SK-N-SH (cell line): Measurements from ENCODE around the gene VNN1. TPM values are rescaled to one million over a fixed set of nuclear protein-coding genes. Genes with fewer than 3 reads are reported as not detected.

Source experiments
- CTCF ChIA-PET: fragments of 300-600, 350-600 bp; formaldehyde crosslinking; extraction: SDS; loops from one replicate; lab custom pipeline; 2021; lab: Yijun Ruan, JAX
- POLR2A ChIA-PET: fragments of 350-600 bp; sonication (Branson Sonifier 250); formaldehyde crosslinking; extraction: SDS; loops from one replicate; lab custom pipeline; 2020; ENCODE audit warnings: antibody characterized with exemption, inconsistent platforms; lab: Yijun Ruan, JAX
- DNase-seq: peaks from one replicate; pipeline ENCODE4 v3.0.0; 2012
- H2AFZ ChIP-seq: fragments of 200-600 bp; sonication (generic); 2 replicates; pipeline ENCODE4 v1.8.1; 2016; ENCODE audit warnings: antibody characterized with exemption, mild to moderate bottlenecking, low read depth
- H3F3A ChIP-seq: fragments of 200-600 bp; sonication (generic); replicated peaks from 2 replicates; pipeline ENCODE3; 2016; ENCODE audit warnings: antibody characterized with exemption, mild to moderate bottlenecking; ENCODE audit not compliant: insufficient read depth
- H3K27ac ChIP-seq, 2 experiments: fragments of 200-500 bp in 1 of 2; fragments of 200-600 bp in 1 of 2; sonication (Bioruptor generic) in 1 of 2; sonication (generic), shearing (Covaris generic) in 1 of 2; 2 replicates each; pipeline versions ENCODE4 v1.5.1 to v1.6.1; 2014 to 2016; ENCODE audit warnings: low read depth in 2 of 2, inconsistent platforms in 1 of 2, low read length in 1 of 2, mild to moderate bottlenecking in 1 of 2, mixed read lengths in 1 of 2
- H3K27me3 ChIP-seq: fragments of 200-600 bp; sonication (generic), shearing (Covaris generic); 2 replicates; pipeline ENCODE4 v1.6.1; 2016; ENCODE audit warnings: mixed run types; ENCODE audit not compliant: insufficient read depth
- H3K36me3 ChIP-seq, 2 experiments: fragments of 200-500 bp in 1 of 2; fragments of 200-600 bp in 1 of 2; sonication (Bioruptor generic) in 1 of 2; sonication (generic) in 1 of 2; replicated peaks in 1 of 2; 2 replicates each; pipeline versions ENCODE3 to v1.5.1; 2014 to 2016; ENCODE audit warnings: low read length in 1 of 2, mild to moderate bottlenecking in 1 of 2; ENCODE audit not compliant: insufficient read depth in 2 of 2, control insufficient read depth in 1 of 2
- H3K4me1 ChIP-seq, 2 experiments: fragments of 200-500 bp in 1 of 2; fragments of 200-600 bp in 1 of 2; sonication (Bioruptor generic) in 1 of 2; sonication (generic), shearing (Covaris generic) in 1 of 2; 2 replicates each; pipeline versions ENCODE4 v1.5.1 to v1.6.1; 2014 to 2016; ENCODE audit warnings: low read depth in 1 of 2, low read length in 1 of 2, mixed run types in 1 of 2; ENCODE audit not compliant: insufficient read depth in 2 of 2, control insufficient read depth in 1 of 2
- H3K4me2 ChIP-seq: fragments of 200-600 bp; sonication (generic), shearing (Covaris generic); 2 replicates; pipeline ENCODE4 v1.6.1; 2017; ENCODE audit warnings: mixed run types
- H3K4me3 ChIP-seq, 2 experiments: fragments of 200-500 bp in 1 of 2; fragments of 200-600 bp in 1 of 2; sonication (Bioruptor generic) in 1 of 2; sonication (generic), shearing (Covaris generic) in 1 of 2; 2 replicates each; pipeline versions ENCODE4 v1.5.1 to v1.8.1; 2014 to 2016; ENCODE audit warnings: low read depth in 2 of 2, inconsistent platforms in 1 of 2, low read length in 1 of 2, mild to moderate bottlenecking in 1 of 2, mixed read lengths in 1 of 2, moderate library complexity in 1 of 2
- H3K79me2 ChIP-seq: fragments of 200-600 bp; sonication (generic); 2 replicates; pipeline ENCODE4 v1.8.1; 2017; ENCODE audit warnings: mild to moderate bottlenecking; ENCODE audit not compliant: insufficient read depth
- H3K9ac ChIP-seq: fragments of 200-600 bp; sonication (generic); 2 replicates; pipeline ENCODE4 v1.6.1; 2017; ENCODE audit warnings: mixed run types
- H3K9me2 ChIP-seq: fragments of 200-600 bp; sonication (generic); 2 replicates; pipeline ENCODE4 v1.6.1; 2017; ENCODE audit warnings: mixed run types
- H3K9me3 ChIP-seq: fragments of 200-600 bp; sonication (generic); 2 replicates; pipeline ENCODE4 v1.6.1; 2017; ENCODE audit warnings: mixed run types, mild to moderate bottlenecking, moderate library complexity
- H4K20me1 ChIP-seq: fragments of 200-600 bp; sonication (generic); 2 replicates; pipeline ENCODE4 v1.6.1; 2017; ENCODE audit warnings: mild to moderate bottlenecking, mixed run types; ENCODE audit not compliant: insufficient read depth
- EP300 ChIP-seq, 2 experiments: IDR thresholded peaks; 2 replicates each; pipeline versions ENCODE4 v1.4.0 to v1.6.1; 2012; ENCODE audit warnings: borderline replicate concordance in 1 of 2, low read depth in 1 of 2, low read length in 1 of 2
- FOXM1 ChIP-seq: IDR thresholded peaks from 2 replicates; pipeline ENCODE4 v1.4.0; 2012; ENCODE audit warnings: low read depth, mild to moderate bottlenecking
- PBX3 ChIP-seq: IDR thresholded peaks from 2 replicates; pipeline ENCODE4; 2012
- RAD21 ChIP-seq: IDR thresholded peaks from 2 replicates; pipeline ENCODE4 v1.6.1; 2012; ENCODE audit warnings: mild to moderate bottlenecking, low read length
- REST ChIP-seq: IDR thresholded peaks from 2 replicates; pipeline ENCODE4 v1.6.1; 2012; ENCODE audit warnings: mild to moderate bottlenecking, low read depth, low read length, moderate library complexity
- RFX5 ChIP-seq: IDR thresholded peaks from 2 replicates; pipeline ENCODE4 v1.6.1; 2012; ENCODE audit warnings: mild to moderate bottlenecking, improper control_type of control experiment, low read length
- RXRA ChIP-seq: IDR thresholded peaks from 2 replicates; pipeline ENCODE4 v1.4.0; 2012; ENCODE audit warnings: low read depth, mild to moderate bottlenecking, borderline replicate concordance
- SMC3 ChIP-seq: IDR thresholded peaks from 2 replicates; pipeline ENCODE4 v1.6.1; 2012; ENCODE audit warnings: low read depth, low read length, improper control_type of control experiment
- USF1 ChIP-seq: IDR thresholded peaks from 2 replicates; pipeline ENCODE4 v1.4.0; 2012; ENCODE audit warnings: low read depth, borderline replicate concordance
- YY1 ChIP-seq: IDR thresholded peaks from 2 replicates; pipeline ENCODE4 v1.4.0; 2012; ENCODE audit warnings: low read depth, mild to moderate bottlenecking
- WGBS: methylation state at CpG from one replicate; pipeline ENCODE4 v1.1.6; 2017; ENCODE audit warnings: low lambda C conversion rate; 5-methylcytosine and 5-hydroxymethylcytosine counted together
- polyA plus RNA-seq, 3 experiments: library from polyadenylated mRNA; depleted of rRNA; stranded (reverse); fragments of >200 nt; gene quantifications; 2 replicates each; pipeline ENCODE4 v1.2.3, GENCODE V29; 2012

VNN1 gene
- polyA plus RNA-seq, 1 of the 3 experiments (the other 2 are of a cell fraction), result not detected

- no peak for DNase-seq
- Histone ChIP-seq H3K9me3 (no peaks in the 10 kb centered on the region), H4K20me1 (no peaks in the 10 kb centered on the region), H3K4me1 (no peaks in the 10 kb centered on the region), H3K9ac (no peak overlapping the region), H3K9me2 (no peaks in the 10 kb centered on the region), H3K36me3 (no peaks in the 10 kb centered on the region), H3K27me3 (peaks cover 6% of the 10 kb centered on the region; the same call in 1 of the 2 replicates), H3K27ac (no peak overlapping the region), H3K79me2 (no peaks in the 10 kb centered on the region), H3K4me3 (no peak overlapping the region), H3F3A (no peaks in the 10 kb centered on the region), H2AFZ (no peak overlapping the region), H3K4me2 (no peak overlapping the region)
- ChIA-PET POLR2A (no interaction called here), CTCF (interaction anchor here (0.6 kb wide), 1 partner anchor 48 kb away, joined by 3 read pairs; no protein-coding TSS in a partner anchor)
- WGBS, result 0% methylated on average over 1 of the region's 1 CpG
- TF ChIP-seq USF1, result no peak
Observed at GRCh38 chr6:132751828-132752227, 38.0 kb upstream of the VNN1 start.

- Histone ChIP-seq H3K9ac (no peak overlapping the region), H3K79me2 (no peaks in the 10 kb centered on the region), H3K27ac (no peak overlapping the region), H3K36me3 (no peaks in the 10 kb centered on the region), H4K20me1 (no peaks in the 10 kb centered on the region), H3F3A (no peaks in the 10 kb centered on the region), H3K27me3 (peaks cover 1% of the 10 kb centered on the region; the same call in 1 of the 2 replicates), H3K9me2 (no peaks in the 10 kb centered on the region), H3K4me3 (no peak overlapping the region), H3K9me3 (no peaks in the 10 kb centered on the region), H3K4me2 (no peak overlapping the region), H3K4me1 (no peaks in the 10 kb centered on the region), H2AFZ (no peak overlapping the region)
- CTCF ChIA-PET, result no interaction called here
- TF ChIP-seq SMC3, result no peak
- 10% methylated on average over 4 of the region's 4 CpGs for WGBS
- POLR2A ChIA-PET, result no interaction called here
- DNase-seq, result no peak
Observed at GRCh38 chr6:132751306-132751705, 37.5 kb upstream of the VNN1 start.

GRCh38 chr6:132750455-132751248 is 36.8 kb upstream of the VNN1 start:
- ChIA-PET CTCF (interaction anchor here (1.5 kb wide), 1 partner anchor 10 kb away, joined by 3 read pairs; no protein-coding TSS in a partner anchor), POLR2A (no interaction called here)
- no peaks in the 10 kb centered on the region; the same call in 1 of the 2 replicates for H3K27me3 ChIP-seq
- H3K4me1 ChIP-seq, result no peaks in the 10 kb centered on the region
- no peak overlapping the region for H3K4me2 ChIP-seq
- H2AFZ ChIP-seq, result no peak overlapping the region
- no peaks in the 10 kb centered on the region for H4K20me1 ChIP-seq
- no peak for DNase-seq
- no peaks in the 10 kb centered on the region for H3F3A ChIP-seq
- TF ChIP-seq RFX5 (no peak), PBX3 (no peak), FOXM1 (no peak), RAD21 (no peak), YY1 (no peak), RXRA (no peak), REST (no peak), EP300 (IDR thresholded peaks at IDR 0.05; ENCODE audit: borderline replicate concordance in 1 of 2, low read depth in 1 of 2, low read length in 1 of 2) (no peak), USF1 (no peak)
- H3K9ac ChIP-seq, result no peak overlapping the region
- H3K9me2 ChIP-seq, result no peaks in the 10 kb centered on the region
- no peak overlapping the region for H3K4me3 ChIP-seq
- no peaks in the 10 kb centered on the region for H3K79me2 ChIP-seq
- H3K36me3 ChIP-seq, result no peaks in the 10 kb centered on the region
- 11% methylated on average over 8 of the region's 8 CpGs for WGBS
- no peaks in the 10 kb centered on the region for H3K9me3 ChIP-seq
- no peak overlapping the region for H3K27ac ChIP-seq
